ENCODE data around the gene USP12. TPM values are rescaled to one million over a fixed set of nuclear protein-coding genes. Genes with fewer than 3 reads are reported as not detected.

USP12 gene
- total RNA-seq, 1 donor from 2014 or later: 36.7 TPM

- Histone ChIP-seq H3K9me3 (no peaks in the 10 kb centered on the region), H3K36me3 (no peaks in the 10 kb centered on the region), H3K27me3 (ENCODE audit: low read depth) (no peaks in the 10 kb centered on the region), H3K27ac (no peak overlapping the region), H3K4me1 (peaks cover 11% of the 10 kb centered on the region), H3K4me3 (no peak overlapping the region)
- intact Hi-C loops (cut with DNase I): no loop called here
- ATAC-seq (no peak), DNase-seq (no peak)
- TF ChIP-seq CTCF (IDR thresholded peaks at IDR 0.05): no peak
Observed at GRCh38 chr13:27027086-27027667, 144.4 kb downstream of the USP12 start.

GRCh38 chr13:27026396-27026795 is 145.2 kb downstream of the USP12 start:
- H3K27me3 ChIP-seq (ENCODE audit: low read depth): no peaks in the 10 kb centered on the region
- no peak for TF ChIP-seq CTCF (IDR thresholded peaks at IDR 0.05)
- no peak for DNase-seq
- no peaks in the 10 kb centered on the region for H3K9me3 ChIP-seq
- no peak for ATAC-seq
- intact Hi-C loops (cut with DNase I): no loop called here
- no peak overlapping the region for H3K27ac ChIP-seq
- H3K4me1 ChIP-seq: peaks cover 12% of the 10 kb centered on the region
- H3K4me3 ChIP-seq: no peak overlapping the region
- H3K36me3 ChIP-seq: no peaks in the 10 kb centered on the region

- Histone ChIP-seq H3K4me1 (peaks cover 15% of the 10 kb centered on the region), H3K4me3 (no peak overlapping the region), H3K36me3 (no peaks in the 10 kb centered on the region), H3K27ac (no peak overlapping the region), H3K9me3 (no peaks in the 10 kb centered on the region), H3K27me3 (ENCODE audit: low read depth) (no peaks in the 10 kb centered on the region)
- intact Hi-C loops (cut with DNase I): no loop called here
- no peak for TF ChIP-seq CTCF (IDR thresholded peaks at IDR 0.05)
- ATAC-seq: no peak
- no peak for DNase-seq
Observed at GRCh38 chr13:27024776-27025492, 146.7 kb downstream of the USP12 start.

- H3K4me3 ChIP-seq: no peak overlapping the region
- H3K27ac ChIP-seq: no peak overlapping the region
- no peaks in the 10 kb centered on the region for H3K27me3 ChIP-seq (ENCODE audit: low read depth)
- no peaks in the 10 kb centered on the region for H3K36me3 ChIP-seq
- peaks cover 23% of the 10 kb centered on the region for H3K4me1 ChIP-seq
- H3K9me3 ChIP-seq: no peaks in the 10 kb centered on the region
- intact Hi-C loops (cut with DNase I): no loop called here
- no peak for TF ChIP-seq CTCF (IDR thresholded peaks at IDR 0.05)
- no peak for ATAC-seq
- DNase-seq: no peak
Observed at GRCh38 chr13:27024074-27024461, 147.5 kb downstream of the USP12 start.

- no peak overlapping the region for H3K27ac ChIP-seq
- intact Hi-C loops (cut with DNase I): no loop called here
- ATAC-seq (no peak), DNase-seq (no peak)
- H3K4me1 ChIP-seq: peaks cover 23% of the 10 kb centered on the region
- H3K36me3 ChIP-seq: no peaks in the 10 kb centered on the region
- no peak for TF ChIP-seq CTCF (IDR thresholded peaks at IDR 0.05)
- no peaks in the 10 kb centered on the region for H3K27me3 ChIP-seq (ENCODE audit: low read depth)
- H3K4me3 ChIP-seq: no peak overlapping the region
- no peaks in the 10 kb centered on the region for H3K9me3 ChIP-seq
Observed at GRCh38 chr13:27023385-27024073, 148.1 kb downstream of the USP12 start.
